Measurements from ENCODE around the gene KLHL26.

Gene KLHL26

GRCh38 chr19:18611327-18612050 is 25.3 kb upstream of the KLHL26 start:
- no peak for TF ChIP-seq CTCF (IDR thresholded peaks at IDR 0.05; ENCODE audit: low read depth, low read length)
- no peak for DNase-seq (ENCODE audit: low read depth in 2 of 2)
- no peak overlapping the region for H3K4me3 ChIP-seq (replicated peaks in 1 of 2; ENCODE audit: low read depth in 2 of 2, low read length in 2 of 2)

- H3K4me3 ChIP-seq (replicated peaks in 1 of 2; ENCODE audit: low read depth in 2 of 2, low read length in 2 of 2) = peak overlapping the region; percentile 31 to 40
- no peak for DNase-seq (ENCODE audit: low read depth in 2 of 2)
- TF ChIP-seq CTCF (IDR thresholded peaks at IDR 0.05; ENCODE audit: low read depth, low read length) = no peak
These were observed 24.6 kb upstream of the KLHL26 start for GRCh38 chr19:18612051-18612771.

GRCh38 chr19:18612772-18613588 is 23.8 kb upstream of the KLHL26 start, which contains the start of gene TMEM59L:
TSS of gene TMEM59L (plus strand) at chr19:18612870. CDS start at chr19:18612959, 89 bp downstream.
- TF ChIP-seq CTCF (IDR thresholded peaks at IDR 0.05; ENCODE audit: low read depth, low read length) = no peak
- peak within 1 kb of the TSS; percentile 31 to 40 for H3K4me3 ChIP-seq (replicated peaks in 1 of 2; ENCODE audit: low read depth in 2 of 2, low read length in 2 of 2)
- DNase-seq (ENCODE audit: low read depth in 2 of 2) = no peak

- no peak for DNase-seq (ENCODE audit: low read depth in 2 of 2)
- no peak for TF ChIP-seq CTCF (IDR thresholded peaks at IDR 0.05; ENCODE audit: low read depth, low read length)
- H3K4me3 ChIP-seq (replicated peaks in 1 of 2; ENCODE audit: low read depth in 2 of 2, low read length in 2 of 2) = no peak overlapping the region
These were observed 23.1 kb upstream of the KLHL26 start for GRCh38 chr19:18613589-18614234.

GRCh38 chr19:18616023-18616422 is 20.8 kb upstream of the KLHL26 start:
- H3K4me3 ChIP-seq (replicated peaks in 1 of 2; ENCODE audit: low read depth in 2 of 2, low read length in 2 of 2) = no peak overlapping the region
- no peak for DNase-seq (ENCODE audit: low read depth in 2 of 2)
- no peak for TF ChIP-seq CTCF (IDR thresholded peaks at IDR 0.05; ENCODE audit: low read depth, low read length)

- no peak overlapping the region for H3K4me3 ChIP-seq (replicated peaks in 1 of 2; ENCODE audit: low read depth in 2 of 2, low read length in 2 of 2)
- TF ChIP-seq CTCF (IDR thresholded peaks at IDR 0.05; ENCODE audit: low read depth, low read length) = no peak
- DNase-seq (ENCODE audit: low read depth in 2 of 2) = no peak
These were observed 19.3 kb upstream of the KLHL26 start for GRCh38 chr19:18617562-18617961.

All from cardiac fibroblast (primary cell).